Prostate gland (tissue), 2 donors: Measurements from ENCODE around the gene PCDH9. TPM values are rescaled to one million over a fixed set of nuclear protein-coding genes. Genes with fewer than 3 reads are reported as not detected.

Experiments
- DNase-seq: peaks from one replicate; pipeline ENCODE4 v3.0.0-alpha.2; 2019; ENCODE audit warnings: low spot score
- H3K27ac ChIP-seq, 2 donors: fragments of 200-600 bp; sonication (generic); 2 replicates each; pipeline ENCODE4 v1.5.1; 2017 to 2019
- H3K27me3 ChIP-seq: fragments of 200-600 bp; sonication (generic); replicated peaks from 2 replicates; pipeline ENCODE4 v1.5.1; 2019; ENCODE audit not compliant: insufficient read depth
- H3K36me3 ChIP-seq, 2 donors: fragments of 200-600 bp; sonication (generic); 1 replicate in 1 of 2; 2 replicates in 1 of 2; pipeline versions ENCODE4 v1.5.1 to v1.8.1; 2017 to 2019
- H3K4me1 ChIP-seq: fragments of 200-600 bp; sonication (generic); replicated peaks from 2 replicates; pipeline ENCODE4 v1.5.1; 2019
- H3K4me3 ChIP-seq, 2 donors: fragments of 200-600 bp; sonication (generic); 2 replicates each; pipeline ENCODE4 v1.5.1; 2017 to 2019
- H3K9me3 ChIP-seq: fragments of 200-600 bp; sonication (generic); 2 replicates; pipeline ENCODE4 v1.5.1; 2017
- CTCF ChIP-seq, 4 experiments: fragments of 200-600 bp in 2 of 4; fragments of 450-650 bp in 2 of 4; sonication (generic) in 2 of 4; IDR thresholded peaks; 1 replicate in 3 of 4; 2 replicates in 1 of 4; pipeline ENCODE4 v1.5.1; 2016 to 2019; ENCODE audit warnings: antibody characterized with exemption in 4 of 4, mild to moderate bottlenecking in 2 of 4, moderate library complexity in 2 of 4
- POLR2A ChIP-seq: fragments of 450-650 bp; IDR thresholded peaks from one replicate; pipeline ENCODE4 v1.6.1; 2016; ENCODE audit warnings: antibody characterized with exemption, mild to moderate bottlenecking
- POLR2AphosphoS5 ChIP-seq: sonication (generic); formaldehyde crosslinking; IDR thresholded peaks from one replicate; pipeline ENCODE4 v1.6.1; 2017; ENCODE audit warnings: antibody characterized with exemption
- WGBS: methylation state at CpG from one replicate; pipeline ENCODE4 v1.1.5; 2018; 5-methylcytosine and 5-hydroxymethylcytosine counted together
- intact Hi-C: fragments of 100-400 bp; cut with DNase I; formaldehyde crosslinking; loops from one replicate; pipeline ENCODE4 v1.14.2; 2022
- total RNA-seq, 2 donors: library from RNA; depleted of rRNA; stranded (reverse); fragments of >200 nt; gene quantifications; one replicate each; pipeline ENCODE4 v1.1.0, GENCODE V29; 2016

The PCDH9 gene
- total RNA-seq, 2 donors from 2014 or later, result 1.8 to 5.5 TPM

GRCh38 chr13:66425741-66426140, 804.4 kb downstream of the PCDH9 start:
- 71% methylated on average over 3 of the region's 3 CpGs for WGBS
- DNase-seq, result no peak
- Histone ChIP-seq H3K4me1 (no peaks in the 10 kb centered on the region), H3K9me3 (no peaks in the 10 kb centered on the region), H3K36me3 (no peaks in the 10 kb centered on the region), H3K27ac (no peak overlapping the region), H3K4me3 (no peak overlapping the region), H3K27me3 (no peaks in the 10 kb centered on the region)
- intact Hi-C loops, result no loop called here
- TF ChIP-seq POLR2A (no peak), CTCF (IDR thresholded peaks at IDR 0.05) (no peak), POLR2AphosphoS5 (no peak)

- Histone ChIP-seq H3K9me3 (no peaks in the 10 kb centered on the region), H3K4me1 (no peaks in the 10 kb centered on the region), H3K27me3 (no peaks in the 10 kb centered on the region), H3K27ac (no peak overlapping the region), H3K36me3 (no peaks in the 10 kb centered on the region), H3K4me3 (no peak overlapping the region)
- WGBS, result 71% methylated on average over 2 of the region's 2 CpGs
- TF ChIP-seq POLR2A (no peak), CTCF (IDR thresholded peaks at IDR 0.05) (no peak), POLR2AphosphoS5 (no peak)
- DNase-seq, result no peak
- intact Hi-C loops, result no loop called here
Observed at GRCh38 chr13:66424422-66424821, 805.7 kb downstream of the PCDH9 start.

- no peak overlapping the region for H3K4me3 ChIP-seq
- H3K4me1 ChIP-seq, result no peaks in the 10 kb centered on the region
- no peak overlapping the region for H3K27ac ChIP-seq
- H3K9me3 ChIP-seq, result no peaks in the 10 kb centered on the region
- no peak for TF ChIP-seq POLR2AphosphoS5
- TF ChIP-seq CTCF (IDR thresholded peaks at IDR 0.05), result no peak
- no peak for TF ChIP-seq POLR2A
- no peaks in the 10 kb centered on the region for H3K36me3 ChIP-seq
- WGBS, result 37% methylated on average over 2 of the region's 2 CpGs
- no peak for DNase-seq
- no peaks in the 10 kb centered on the region for H3K27me3 ChIP-seq
- intact Hi-C loops, result no loop called here
Observed at GRCh38 chr13:66415444-66415843, 814.7 kb downstream of the PCDH9 start.

- intact Hi-C loops, result no loop called here
- TF ChIP-seq CTCF (IDR thresholded peaks at IDR 0.05) (no peak), POLR2A (no peak), POLR2AphosphoS5 (no peak)
Observed at GRCh38 chr13:66414066-66414800, 815.9 kb downstream of the PCDH9 start.

GRCh38 chr13:66410314-66410713, 819.8 kb downstream of the PCDH9 start:
- H3K27ac ChIP-seq, result no peak overlapping the region
- no peak for TF ChIP-seq CTCF (IDR thresholded peaks at IDR 0.05)
- no peak for TF ChIP-seq POLR2A
- no peak for TF ChIP-seq POLR2AphosphoS5
- no peaks in the 10 kb centered on the region for H3K4me1 ChIP-seq
- no peak overlapping the region for H3K4me3 ChIP-seq
- no peaks in the 10 kb centered on the region for H3K9me3 ChIP-seq
- intact Hi-C loops, result no loop called here
- no peaks in the 10 kb centered on the region for H3K36me3 ChIP-seq
- 100% methylated on average over 1 of the region's 1 CpG for WGBS
- no peak for DNase-seq
- H3K27me3 ChIP-seq, result no peaks in the 10 kb centered on the region

More at GRCh38 chr13:66414066-66414800, 815.9 kb downstream of the PCDH9 start:
- Histone ChIP-seq H3K27ac (no peak overlapping the region), H3K27me3 (no peaks in the 10 kb centered on the region), H3K36me3 (no peaks in the 10 kb centered on the region), H3K9me3 (no peaks in the 10 kb centered on the region), H3K4me3 (no peak overlapping the region), H3K4me1 (no peaks in the 10 kb centered on the region)
- WGBS, result 40% methylated on average over 3 of the region's 3 CpGs
- DNase-seq, result no peak
